MM.1S (cell line): Measurements from ENCODE around the gene CNNM2.
"Not testable (repeated sequence)": the region's sequence is repeated elsewhere in the genome, so short reads cannot be mapped to it uniquely, and the experiment has no call there.

ENCODE experiments used
- DNase-seq: peaks from one replicate; pipeline ENCODE4 v3.0.0-alpha.2; 2015
- H2AFZ ChIP-seq: fragments of 300-600 bp; sonication (generic); 2 replicates; pipeline ENCODE4 v1.6.0; 2016; ENCODE audit warnings: antibody characterized with exemption, low read length
- H3F3A ChIP-seq: fragments of 300-600 bp; sonication (generic); 2 replicates; pipeline ENCODE4 v1.6.1; 2016; ENCODE audit warnings: mild to moderate bottlenecking, antibody characterized with exemption, low read length, moderate library complexity, mixed read lengths; ENCODE audit not compliant: insufficient read depth
- H3K27ac ChIP-seq: fragments of 300-600 bp; sonication (generic); 2 replicates; pipeline ENCODE4 v1.5.1; 2016; ENCODE audit warnings: mild to moderate bottlenecking, low read length
- H3K27me3 ChIP-seq: fragments of 300-600 bp; sonication (generic); replicated peaks from 2 replicates; pipeline ENCODE4 v1.6.0; 2016; ENCODE audit warnings: low read length; ENCODE audit not compliant: insufficient read depth
- H3K36me3 ChIP-seq: fragments of 300-600 bp; sonication (generic); replicated peaks from 2 replicates; pipeline ENCODE4 v1.6.1; 2016; ENCODE audit warnings: mild to moderate bottlenecking, low read length, mixed read lengths; ENCODE audit not compliant: insufficient read depth
- H3K4me1 ChIP-seq: fragments of 300-600 bp; sonication (generic); 2 replicates; pipeline ENCODE4 v1.6.1; 2016; ENCODE audit warnings: low read length, mixed read lengths
- H3K4me2 ChIP-seq: fragments of 300-600 bp; sonication (generic); 2 replicates; pipeline ENCODE4 v1.6.0; 2016; ENCODE audit warnings: low read depth, low read length
- H3K4me3 ChIP-seq: fragments of 300-600 bp; sonication (generic); 2 replicates; pipeline ENCODE4 v1.5.1; 2016; ENCODE audit warnings: low read length, mixed read lengths
- H3K79me2 ChIP-seq: fragments of 300-600 bp; sonication (generic); 2 replicates; pipeline ENCODE4 v1.6.1; 2016; ENCODE audit warnings: mixed run types, low read length, mixed read lengths
- H3K9ac ChIP-seq: fragments of 300-600 bp; sonication (generic); 2 replicates; pipeline ENCODE4 v1.6.1; 2016; ENCODE audit warnings: low read length, mixed read lengths
- H3K9me2 ChIP-seq: fragments of 300-600 bp; sonication (generic); replicated peaks from 2 replicates; pipeline ENCODE4 v1.6.1; 2016; ENCODE audit warnings: mild to moderate bottlenecking, low read length, mixed read lengths; ENCODE audit not compliant: insufficient read depth
- H3K9me3 ChIP-seq: fragments of 300-600 bp; sonication (generic); replicated peaks from 2 replicates; pipeline ENCODE4 v1.6.1; 2016; ENCODE audit warnings: mild to moderate bottlenecking, low read length, mixed read lengths; ENCODE audit not compliant: insufficient read depth
- H4K20me1 ChIP-seq: fragments of 300-600 bp; sonication (generic); 2 replicates; pipeline ENCODE4 v1.6.1; 2016; ENCODE audit warnings: mild to moderate bottlenecking, low read length, moderate library complexity, mixed read lengths; ENCODE audit not compliant: insufficient read depth
- CTCF ChIP-seq: fragments of 300-600 bp; sonication (generic); IDR thresholded peaks from 2 replicates; pipeline ENCODE4 v1.5.1; 2016; ENCODE audit warnings: antibody characterized with exemption, low read length, mixed read lengths
- EZH2 ChIP-seq: fragments of 300-600 bp; sonication (generic); optimal IDR thresholded peaks from 2 replicates; pipeline ENCODE3; 2017; ENCODE audit warnings: low read depth, mild to moderate bottlenecking, antibody characterized with exemption, low read length, mixed read lengths
- EZH2phosphoT487 ChIP-seq: fragments of 300-600 bp; sonication (generic); IDR thresholded peaks from 2 replicates; pipeline ENCODE4 v1.6.1; 2018; ENCODE audit warnings: antibody characterized with exemption, low read length

Gene CNNM2

GRCh38 chr10:102963756-102964025 is 45.6 kb downstream of the CNNM2 start:
- no peak overlapping the region for H3K27ac ChIP-seq
- no peak overlapping the region for H2AFZ ChIP-seq
- DNase-seq: no peak
- H3F3A ChIP-seq: no peaks in the 10 kb centered on the region
- H3K9ac ChIP-seq: no peak overlapping the region
- H3K79me2 ChIP-seq: no peaks in the 10 kb centered on the region
- TF ChIP-seq EZH2 (no peak), EZH2phosphoT487 (no peak), CTCF (no peak)
- H4K20me1 ChIP-seq: no peaks in the 10 kb centered on the region
- no peaks in the 10 kb centered on the region for H3K9me2 ChIP-seq
- no peak overlapping the region for H3K4me3 ChIP-seq
- H3K4me2 ChIP-seq: no peak overlapping the region
- no peaks in the 10 kb centered on the region for H3K27me3 ChIP-seq
- H3K4me1 ChIP-seq: no peaks in the 10 kb centered on the region
- no peaks in the 10 kb centered on the region for H3K36me3 ChIP-seq
- no peaks in the 10 kb centered on the region for H3K9me3 ChIP-seq

- not testable (repeated sequence) for H3K9me2 ChIP-seq, H3K27ac ChIP-seq, H3K4me1 ChIP-seq, H3K79me2 ChIP-seq, H3K4me2 ChIP-seq, H4K20me1 ChIP-seq, H3K4me3 ChIP-seq, H3F3A ChIP-seq, H3K9ac ChIP-seq, H3K27me3 ChIP-seq, H3K9me3 ChIP-seq, H3K36me3 ChIP-seq, H2AFZ ChIP-seq, DNase-seq
Measured at GRCh38 chr10:102964064-102964463, 46.0 kb downstream of the CNNM2 start.

- Histone ChIP-seq H3K9ac (no peak overlapping the region), H3K36me3 (no peaks in the 10 kb centered on the region), H2AFZ (no peak overlapping the region), H3F3A (no peaks in the 10 kb centered on the region), H3K9me3 (no peaks in the 10 kb centered on the region), H3K79me2 (no peaks in the 10 kb centered on the region), H3K4me1 (no peaks in the 10 kb centered on the region), H3K9me2 (no peaks in the 10 kb centered on the region), H4K20me1 (no peaks in the 10 kb centered on the region), H3K4me2 (no peak overlapping the region), H3K4me3 (no peak overlapping the region), H3K27me3 (no peaks in the 10 kb centered on the region), H3K27ac (no peak overlapping the region)
- DNase-seq: no peak
- TF ChIP-seq EZH2 (no peak), EZH2phosphoT487 (no peak), CTCF (no peak)
Measured at GRCh38 chr10:102964713-102965112, 46.6 kb downstream of the CNNM2 start.

GRCh38 chr10:102965311-102965851 is 47.3 kb downstream of the CNNM2 start:
- Histone ChIP-seq H3K9ac (no peak overlapping the region), H3F3A (no peaks in the 10 kb centered on the region), H3K4me2 (no peak overlapping the region), H3K4me1 (no peaks in the 10 kb centered on the region), H3K27me3 (no peaks in the 10 kb centered on the region), H3K79me2 (no peaks in the 10 kb centered on the region), H4K20me1 (no peaks in the 10 kb centered on the region), H3K9me2 (no peaks in the 10 kb centered on the region), H3K27ac (no peak overlapping the region), H2AFZ (no peak overlapping the region), H3K4me3 (no peak overlapping the region), H3K36me3 (no peaks in the 10 kb centered on the region), H3K9me3 (no peaks in the 10 kb centered on the region)
- TF ChIP-seq EZH2phosphoT487 (no peak), EZH2 (no peak), CTCF (no peak)
- DNase-seq: no peak
